HUES64 (cell line): ENCODE results near the gene TMEM243.

Experiments
- H3K27ac ChIP-seq: 2 replicates; pipeline ENCODE4 v1.7.0; 2013; ENCODE audit warnings: low read depth, low read length, inconsistent platforms
- H3K27me3 ChIP-seq: 2 replicates; pipeline ENCODE4 v1.6.1; 2013; ENCODE audit warnings: mild to moderate bottlenecking, low read length; ENCODE audit not compliant: insufficient read depth
- H3K36me3 ChIP-seq: 2 replicates; pipeline ENCODE4 v1.6.1; 2013; ENCODE audit warnings: mild to moderate bottlenecking, low read length; ENCODE audit not compliant: insufficient read depth
- H3K4me1 ChIP-seq: 2 replicates; pipeline ENCODE4 v1.6.1; 2013; ENCODE audit warnings: mild to moderate bottlenecking, low read length, moderate library complexity; ENCODE audit not compliant: insufficient read depth
- H3K4me3 ChIP-seq: 2 replicates; pipeline ENCODE4 v1.5.1; 2013; ENCODE audit warnings: mild to moderate bottlenecking, low read length, moderate library complexity
- H3K9ac ChIP-seq: 2 replicates; pipeline ENCODE4 v1.6.1; 2013; ENCODE audit warnings: mild to moderate bottlenecking, low read depth, low read length
- H3K9me3 ChIP-seq: 2 replicates; pipeline ENCODE4 v1.6.1; 2013; ENCODE audit warnings: low read depth, low read length; ENCODE audit not compliant: insufficient read depth
- WGBS: fragments of 150-250, 120-280 bp; methylation state at CpG from one replicate; pipeline ENCODE4 v1.1.7; 2013; ENCODE audit warnings: missing lambda C conversion rate; 5-methylcytosine and 5-hydroxymethylcytosine counted together

Gene TMEM243

DNA sequence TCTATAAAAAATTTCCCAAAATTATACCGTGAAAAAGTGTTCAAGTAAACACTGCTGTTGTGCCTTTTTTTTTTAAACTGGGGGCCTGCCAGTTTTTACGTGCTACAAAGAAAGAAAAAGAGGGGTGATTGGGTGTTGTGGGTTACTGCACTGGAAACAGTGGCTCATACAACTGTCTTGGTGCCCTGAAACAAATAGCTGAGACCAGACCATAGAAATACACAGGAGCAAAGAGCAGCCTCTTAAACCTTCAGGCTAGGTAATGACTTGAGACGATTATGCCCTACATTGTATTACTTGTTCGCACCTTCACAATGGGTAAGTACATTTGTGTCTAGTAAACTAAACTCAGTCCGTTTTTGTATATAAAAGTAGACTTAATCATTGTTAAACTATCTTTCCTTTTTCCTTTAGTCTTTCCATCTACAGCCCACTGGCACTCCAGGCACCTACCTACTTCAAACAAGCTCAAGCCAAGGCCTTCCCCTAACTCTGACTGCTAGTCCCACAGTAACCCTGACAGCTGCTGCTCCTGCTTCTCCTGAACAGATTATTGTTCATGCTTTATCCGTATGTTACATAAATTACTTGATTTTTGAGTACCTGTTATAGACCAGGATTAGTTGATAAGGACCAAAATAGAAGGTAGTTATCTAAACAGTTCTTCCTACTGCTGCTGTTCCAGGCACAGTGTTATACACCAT lies 26.6 kb downstream of the TMEM243 start:
- H3K4me1 ChIP-seq = no peaks in the 10 kb centered on the region
- H3K9me3 ChIP-seq = no peaks in the 10 kb centered on the region
- H3K9ac ChIP-seq = no peak overlapping the region
- no peak overlapping the region for H3K4me3 ChIP-seq
- peaks cover 100% of the 10 kb centered on the region for H3K36me3 ChIP-seq
- WGBS = 96% methylated on average over 5 of the region's 6 CpGs
- no peak overlapping the region for H3K27ac ChIP-seq
- H3K27me3 ChIP-seq = no peaks in the 10 kb centered on the region

DNA sequence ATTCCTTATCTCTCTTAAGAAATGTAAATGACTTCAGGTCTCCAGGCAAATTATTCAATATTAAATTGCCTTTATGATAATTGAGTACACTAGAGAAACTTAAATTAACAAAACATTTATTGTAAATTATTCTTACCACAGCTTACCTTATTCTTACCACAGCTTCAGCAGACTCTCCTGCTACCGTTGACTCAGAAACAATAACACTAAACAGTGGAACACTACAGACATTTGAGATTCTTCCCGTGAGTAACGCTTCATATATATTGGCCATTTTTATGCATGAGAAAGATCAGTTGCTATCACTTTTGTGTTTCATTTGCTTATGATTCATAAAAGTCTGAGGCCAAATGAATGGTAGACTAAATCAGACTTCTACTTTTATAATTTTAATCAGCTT lies 28.7 kb downstream of the TMEM243 start:
- Histone ChIP-seq H3K4me3 (no peak overlapping the region), H3K27me3 (no peaks in the 10 kb centered on the region), H3K27ac (no peak overlapping the region), H3K36me3 (peaks cover 100% of the 10 kb centered on the region), H3K4me1 (no peaks in the 10 kb centered on the region), H3K9me3 (no peaks in the 10 kb centered on the region), H3K9ac (no peak overlapping the region)
- WGBS = 94% methylated on average over 3 of the region's 3 CpGs

DNA sequence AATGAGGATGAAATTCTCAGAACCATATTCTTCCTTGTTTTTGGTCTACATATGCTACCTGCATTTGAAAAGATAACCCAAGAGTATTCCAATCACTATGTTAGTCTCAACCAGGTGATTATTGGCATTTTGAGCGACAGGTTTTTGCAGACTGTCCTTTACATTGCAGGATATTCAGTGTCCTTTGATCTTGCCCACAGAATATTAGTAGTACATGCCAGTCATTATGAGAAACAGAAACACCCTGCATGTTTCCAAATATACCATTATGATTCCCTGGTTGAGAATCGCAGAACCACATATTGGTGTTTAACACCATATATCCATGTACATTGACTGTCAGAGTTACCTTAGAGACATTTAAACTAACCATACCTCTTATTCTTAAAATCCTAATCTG lies 30.6 kb downstream of the TMEM243 start:
- Histone ChIP-seq H3K9me3 (no peaks in the 10 kb centered on the region), H3K9ac (no peak overlapping the region), H3K36me3 (peaks cover 100% of the 10 kb centered on the region), H3K4me3 (no peak overlapping the region), H3K27me3 (no peaks in the 10 kb centered on the region), H3K27ac (no peak overlapping the region), H3K4me1 (no peaks in the 10 kb centered on the region)
- WGBS = 95% methylated on average over 2 of the region's 2 CpGs

DNA sequence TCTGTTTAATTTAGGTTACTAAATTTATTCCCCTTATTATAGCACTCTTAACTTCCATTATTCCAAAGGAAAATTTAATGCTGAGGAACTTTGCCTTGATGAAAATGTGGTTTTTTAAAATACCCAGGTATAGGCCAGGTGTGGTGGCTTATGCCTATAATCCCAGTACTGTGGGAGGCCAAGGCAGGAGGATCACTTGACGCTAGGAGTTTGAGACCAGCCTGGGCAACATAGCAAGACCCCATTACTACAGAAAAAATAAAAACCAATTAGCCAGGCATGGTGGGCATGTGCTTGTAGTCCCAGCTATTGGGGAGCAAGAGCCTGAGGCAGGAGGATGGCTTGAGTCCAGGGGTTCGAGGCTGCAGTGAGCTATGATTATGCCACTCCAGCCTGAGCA lies 32.4 kb downstream of the TMEM243 start:
- Histone ChIP-seq H3K9ac (no peak overlapping the region), H3K27ac (no peak overlapping the region), H3K9me3 (no peaks in the 10 kb centered on the region), H3K27me3 (no peaks in the 10 kb centered on the region), H3K36me3 (peaks cover 100% of the 10 kb centered on the region), H3K4me3 (no peak overlapping the region), H3K4me1 (no peaks in the 10 kb centered on the region)
- WGBS = 97% methylated on average over 2 of the region's 2 CpGs

DNA sequence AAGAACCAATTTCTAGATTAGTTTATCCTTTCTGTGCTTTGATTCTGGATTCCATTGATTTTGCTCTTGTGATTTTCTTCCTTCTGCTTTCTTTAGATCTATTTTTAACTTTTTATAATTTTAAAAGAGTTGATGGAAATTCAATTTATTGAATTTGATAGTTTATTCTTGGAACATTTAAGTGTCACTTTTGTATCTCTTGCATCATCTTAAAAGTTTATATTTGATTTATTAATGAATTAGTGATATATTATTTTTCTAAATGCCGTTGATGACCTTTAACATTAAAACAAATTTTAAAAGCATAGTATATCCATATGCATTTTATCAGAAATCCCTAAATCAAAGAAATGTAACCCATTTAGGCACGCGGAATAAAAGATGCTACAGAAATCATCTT lies 40.4 kb downstream of the TMEM243 start:
- H3K27ac ChIP-seq = no peak overlapping the region
- no peak overlapping the region for H3K4me3 ChIP-seq
- no peak overlapping the region for H3K9ac ChIP-seq
- H3K36me3 ChIP-seq = peaks cover 99% of the 10 kb centered on the region
- no peaks in the 10 kb centered on the region for H3K4me1 ChIP-seq
- WGBS = 98% methylated on average over 2 of the region's 3 CpGs
- H3K9me3 ChIP-seq = no peaks in the 10 kb centered on the region
- H3K27me3 ChIP-seq = no peaks in the 10 kb centered on the region

DNA sequence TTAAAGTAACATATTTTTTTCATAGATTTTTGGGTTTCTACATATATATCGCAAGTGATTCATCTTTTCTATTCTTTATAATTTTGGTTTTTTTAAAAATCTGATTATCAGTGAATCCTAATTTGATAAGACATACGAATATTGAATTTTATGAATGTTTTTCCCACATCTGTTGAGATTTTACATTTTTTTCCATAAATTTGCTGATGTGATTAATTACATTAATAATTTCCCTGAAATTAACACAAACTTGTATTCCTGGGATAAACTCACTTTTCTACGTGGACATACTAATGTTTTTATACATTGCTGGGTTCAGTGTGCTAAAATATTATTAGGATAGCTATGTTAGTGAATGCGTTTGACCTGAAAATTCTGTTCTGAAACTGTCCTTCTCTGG lies 41.2 kb downstream of the TMEM243 start:
- 96% methylated on average over 2 of the region's 4 CpGs for WGBS
- Histone ChIP-seq H3K36me3 (peaks cover 99% of the 10 kb centered on the region), H3K27me3 (no peaks in the 10 kb centered on the region), H3K27ac (no peak overlapping the region), H3K9me3 (no peaks in the 10 kb centered on the region), H3K9ac (no peak overlapping the region), H3K4me3 (no peak overlapping the region), H3K4me1 (no peaks in the 10 kb centered on the region)

DNA sequence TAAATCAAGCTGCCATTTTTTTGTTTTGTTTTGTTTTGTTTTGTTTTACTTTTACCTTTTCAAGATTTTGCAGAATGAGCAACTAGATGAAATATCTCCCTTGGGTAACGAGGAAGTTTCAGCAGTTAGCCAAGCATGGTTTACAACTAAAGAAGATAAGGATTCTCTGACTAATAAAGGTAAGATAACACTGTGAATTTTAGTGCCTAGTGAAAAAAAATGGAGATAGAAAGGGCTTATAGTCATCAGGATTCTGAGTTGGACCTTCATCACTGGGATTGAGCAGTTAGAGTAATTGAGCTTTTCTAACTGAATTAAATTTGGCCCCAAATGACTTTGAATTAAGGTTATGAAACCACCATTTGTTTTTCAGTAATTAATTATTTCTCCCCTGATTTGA lies 46.1 kb downstream of the TMEM243 start:
- Histone ChIP-seq H3K4me3 (no peak overlapping the region), H3K9ac (no peak overlapping the region), H3K36me3 (peaks cover 100% of the 10 kb centered on the region), H3K27me3 (no peaks in the 10 kb centered on the region), H3K4me1 (no peaks in the 10 kb centered on the region), H3K27ac (no peak overlapping the region), H3K9me3 (no peaks in the 10 kb centered on the region)
- WGBS = 97% methylated on average over 1 of the region's 1 CpG

DNA sequence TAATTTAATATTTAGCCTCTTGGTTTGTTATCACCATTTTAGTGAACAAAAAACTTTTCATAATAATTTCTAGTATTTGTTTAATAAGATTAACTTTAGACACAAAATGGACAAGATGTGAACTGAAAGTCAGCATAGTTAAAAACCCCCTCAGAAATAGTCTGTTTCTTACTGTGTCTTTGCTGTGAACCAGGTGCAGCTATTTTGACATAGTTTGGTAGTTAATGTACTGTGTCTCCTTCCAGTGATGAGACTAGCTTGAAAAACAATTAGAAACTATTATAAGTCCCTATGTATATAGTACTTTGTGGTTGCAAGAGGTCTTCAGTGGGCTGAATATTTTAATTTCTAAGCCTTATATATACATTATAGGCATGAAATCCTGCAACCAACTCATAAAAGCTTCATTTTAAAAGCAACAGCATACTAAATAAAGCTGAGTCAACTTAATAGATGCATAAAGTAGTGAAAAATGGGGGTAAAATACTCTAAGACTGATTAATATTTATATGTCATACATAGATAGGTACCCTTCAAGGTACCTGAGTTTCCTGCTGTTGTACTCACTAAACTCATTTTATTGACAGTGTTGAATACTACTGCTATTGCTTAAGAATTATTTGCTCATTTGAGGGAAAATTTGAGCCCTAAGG lies 48.1 kb downstream of the TMEM243 start:
- no peaks in the 10 kb centered on the region for H3K9me3 ChIP-seq
- no peak overlapping the region for H3K4me3 ChIP-seq
- no peak overlapping the region for H3K9ac ChIP-seq
- no peaks in the 10 kb centered on the region for H3K27me3 ChIP-seq
- H3K27ac ChIP-seq = no peak overlapping the region
- peaks cover 100% of the 10 kb centered on the region for H3K36me3 ChIP-seq
- H3K4me1 ChIP-seq = no peaks in the 10 kb centered on the region

DNA sequence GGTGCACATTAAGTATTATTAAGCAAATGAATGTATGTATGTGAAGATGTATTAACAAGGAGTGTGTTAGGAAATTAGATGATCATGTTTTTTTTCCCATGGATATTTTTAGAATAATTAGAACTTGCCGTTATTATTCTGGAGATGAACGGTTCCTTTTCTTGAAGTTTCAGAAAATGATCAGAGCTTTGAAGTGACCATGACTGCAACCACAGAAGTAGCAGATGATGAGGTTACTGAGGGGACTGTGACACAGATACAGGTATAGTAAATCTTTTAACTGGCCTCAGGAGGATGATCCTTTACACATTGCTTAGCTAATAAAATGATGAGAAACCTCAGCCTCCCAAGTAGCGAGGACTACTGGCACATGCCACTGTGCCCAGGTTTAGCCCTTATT lies 48.7 kb downstream of the TMEM243 start:
- Histone ChIP-seq H3K4me1 (no peaks in the 10 kb centered on the region), H3K4me3 (no peak overlapping the region), H3K27me3 (no peaks in the 10 kb centered on the region), H3K9me3 (no peaks in the 10 kb centered on the region), H3K9ac (no peak overlapping the region), H3K36me3 (peaks cover 100% of the 10 kb centered on the region), H3K27ac (no peak overlapping the region)
- 93% methylated on average over 3 of the region's 3 CpGs for WGBS

DNA sequence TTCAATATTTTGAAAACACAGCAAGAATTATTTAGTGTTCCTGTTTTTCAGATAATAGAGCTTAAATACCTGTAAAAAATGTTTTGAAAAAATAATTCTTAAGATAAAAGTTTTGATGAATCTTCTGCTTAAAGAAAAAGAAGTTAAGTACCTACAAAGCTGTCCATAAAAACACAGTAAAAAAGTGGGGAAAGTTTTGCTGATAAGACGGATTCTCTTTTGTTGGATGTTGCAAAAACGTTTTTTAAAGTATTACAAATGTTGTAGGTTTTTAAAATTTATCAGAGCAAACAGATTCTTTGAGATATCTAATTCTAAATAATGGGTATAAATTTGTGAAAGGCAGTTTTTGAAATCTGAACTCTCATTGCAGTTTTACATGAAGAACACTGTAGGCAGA lies 55.1 kb downstream of the TMEM243 start:
- Histone ChIP-seq H3K27me3 (no peaks in the 10 kb centered on the region), H3K27ac (no peak overlapping the region), H3K4me1 (no peaks in the 10 kb centered on the region), H3K9ac (no peak overlapping the region), H3K4me3 (no peak overlapping the region), H3K36me3 (peaks cover 87% of the 10 kb centered on the region), H3K9me3 (no peaks in the 10 kb centered on the region)
- WGBS = 94% methylated on average over 2 of the region's 2 CpGs

DNA sequence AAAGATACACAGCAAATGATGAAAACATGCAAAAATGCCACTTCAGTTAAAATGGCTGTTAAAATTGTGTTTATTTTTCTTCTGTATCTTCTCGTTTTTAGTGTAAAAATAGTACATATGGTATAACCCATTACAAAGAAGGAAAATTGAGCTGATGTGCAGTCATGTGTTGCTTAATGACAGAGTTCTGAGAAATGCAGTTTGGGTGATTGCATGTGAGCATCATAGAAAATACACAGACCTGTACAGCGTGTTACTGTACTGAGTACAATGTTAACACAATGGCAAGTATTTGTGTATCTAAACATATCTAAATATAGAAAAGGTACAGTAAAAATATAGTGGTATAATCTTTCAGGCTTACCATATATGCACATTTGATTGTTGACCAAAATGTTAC lies 60.0 kb downstream of the TMEM243 start:
- Histone ChIP-seq H3K9ac (no peak overlapping the region), H3K36me3 (peaks cover 71% of the 10 kb centered on the region), H3K9me3 (no peaks in the 10 kb centered on the region), H3K27me3 (no peaks in the 10 kb centered on the region), H3K4me3 (no peak overlapping the region), H3K4me1 (peaks cover 19% of the 10 kb centered on the region), H3K27ac (no peak overlapping the region)
- WGBS = 100% methylated on average over 2 of the region's 2 CpGs

DNA sequence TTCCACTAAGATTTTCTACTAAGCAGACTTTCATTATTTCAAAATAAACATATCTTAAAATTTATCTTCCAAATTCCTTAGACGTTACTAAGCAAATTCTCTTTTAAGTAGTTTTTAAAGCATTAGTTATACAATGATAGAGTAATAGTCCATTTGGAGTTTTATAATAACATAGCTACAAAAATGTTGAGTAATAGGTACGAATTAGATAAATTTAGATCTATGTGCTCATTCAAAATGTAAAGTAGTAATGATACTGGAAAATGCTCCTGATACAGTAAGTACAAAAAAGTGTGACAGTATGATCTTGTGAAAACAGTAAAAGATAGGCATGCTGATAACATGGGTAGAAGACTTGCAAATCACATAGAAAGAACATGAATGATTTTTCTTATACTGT lies 62.8 kb downstream of the TMEM243 start:
- Histone ChIP-seq H3K36me3 (peaks cover 43% of the 10 kb centered on the region), H3K9ac (no peak overlapping the region), H3K27me3 (no peaks in the 10 kb centered on the region), H3K4me3 (no peak overlapping the region), H3K4me1 (peaks cover 24% of the 10 kb centered on the region), H3K27ac (no peak overlapping the region), H3K9me3 (no peaks in the 10 kb centered on the region)
- WGBS = 100% methylated on average over 1 of the region's 2 CpGs
